CD4-positive, alpha-beta T cell treated with Interleukin-6 for 4 hours (primary cell): Measurements from ENCODE around the gene DOCK4.
"Not testable (repeated sequence)": the region's sequence is repeated elsewhere in the genome, so short reads cannot be mapped to it uniquely, and the experiment has no call there.

Experiments used
- DNase-seq: peaks from one replicate; pipeline ENCODE4 v3.0.0-alpha.2; 2020; ENCODE audit warnings: mixed read lengths

DOCK4 gene, protein sequence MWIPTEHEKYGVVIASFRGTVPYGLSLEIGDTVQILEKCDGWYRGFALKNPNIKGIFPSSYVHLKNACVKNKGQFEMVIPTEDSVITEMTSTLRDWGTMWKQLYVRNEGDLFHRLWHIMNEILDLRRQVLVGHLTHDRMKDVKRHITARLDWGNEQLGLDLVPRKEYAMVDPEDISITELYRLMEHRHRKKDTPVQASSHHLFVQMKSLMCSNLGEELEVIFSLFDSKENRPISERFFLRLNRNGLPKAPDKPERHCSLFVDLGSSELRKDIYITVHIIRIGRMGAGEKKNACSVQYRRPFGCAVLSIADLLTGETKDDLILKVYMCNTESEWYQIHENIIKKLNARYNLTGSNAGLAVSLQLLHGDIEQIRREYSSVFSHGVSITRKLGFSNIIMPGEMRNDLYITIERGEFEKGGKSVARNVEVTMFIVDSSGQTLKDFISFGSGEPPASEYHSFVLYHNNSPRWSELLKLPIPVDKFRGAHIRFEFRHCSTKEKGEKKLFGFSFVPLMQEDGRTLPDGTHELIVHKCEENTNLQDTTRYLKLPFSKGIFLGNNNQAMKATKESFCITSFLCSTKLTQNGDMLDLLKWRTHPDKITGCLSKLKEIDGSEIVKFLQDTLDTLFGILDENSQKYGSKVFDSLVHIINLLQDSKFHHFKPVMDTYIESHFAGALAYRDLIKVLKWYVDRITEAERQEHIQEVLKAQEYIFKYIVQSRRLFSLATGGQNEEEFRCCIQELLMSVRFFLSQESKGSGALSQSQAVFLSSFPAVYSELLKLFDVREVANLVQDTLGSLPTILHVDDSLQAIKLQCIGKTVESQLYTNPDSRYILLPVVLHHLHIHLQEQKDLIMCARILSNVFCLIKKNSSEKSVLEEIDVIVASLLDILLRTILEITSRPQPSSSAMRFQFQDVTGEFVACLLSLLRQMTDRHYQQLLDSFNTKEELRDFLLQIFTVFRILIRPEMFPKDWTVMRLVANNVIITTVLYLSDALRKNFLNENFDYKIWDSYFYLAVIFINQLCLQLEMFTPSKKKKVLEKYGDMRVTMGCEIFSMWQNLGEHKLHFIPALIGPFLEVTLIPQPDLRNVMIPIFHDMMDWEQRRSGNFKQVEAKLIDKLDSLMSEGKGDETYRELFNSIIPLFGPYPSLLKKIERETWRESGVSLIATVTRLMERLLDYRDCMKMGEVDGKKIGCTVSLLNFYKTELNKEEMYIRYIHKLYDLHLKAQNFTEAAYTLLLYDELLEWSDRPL (N-terminal part only)

DNA sequence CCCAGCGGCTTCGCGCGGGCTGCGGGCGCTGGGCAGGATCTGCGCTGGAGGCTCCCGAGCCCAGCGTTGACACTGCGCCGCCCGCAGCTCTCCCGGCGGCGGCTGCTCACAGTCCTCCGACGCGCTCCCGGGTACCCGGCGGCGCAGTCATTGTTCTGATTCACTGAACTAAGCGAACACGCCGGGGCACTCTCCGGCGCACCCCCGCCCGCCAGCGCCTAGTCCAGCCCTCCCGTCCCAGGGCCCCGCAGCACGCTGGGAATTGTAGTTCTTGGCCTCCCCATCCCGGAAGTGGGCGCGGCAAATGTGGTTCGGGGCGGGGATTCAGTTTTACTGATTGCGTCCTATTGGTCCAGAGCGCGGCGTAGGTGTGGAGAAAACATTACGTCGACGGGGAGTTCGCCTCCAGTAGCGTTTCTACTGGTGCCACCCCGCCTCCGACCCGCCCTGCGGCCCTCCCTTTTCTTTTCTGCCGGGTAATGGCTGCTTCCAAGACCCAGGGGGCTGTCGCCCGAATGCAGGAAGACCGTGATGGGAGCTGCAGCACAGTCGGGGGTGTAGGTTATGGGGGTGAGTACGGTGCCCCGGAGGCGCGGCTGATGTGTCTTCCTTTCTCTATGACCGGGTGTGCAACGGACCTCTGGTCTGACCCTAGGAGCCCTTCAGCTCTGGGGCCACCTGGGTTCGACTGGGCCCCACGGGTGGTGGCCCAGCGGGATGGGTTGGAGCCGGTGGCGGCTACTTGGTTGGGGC lies at the start of gene DOCK4, which contains the start of gene ZNF277:
DOCK4 (minus strand) TSS at position 162 of the 753 bp plus-strand sequence. CDS start 261 bp downstream, outside the sequence.
ZNF277 (plus strand) TSS at position 458 of the 753 bp plus-strand sequence; CDS start at position 480, 22 bp downstream.
- DNase-seq: peak; percentile 99

DNA sequence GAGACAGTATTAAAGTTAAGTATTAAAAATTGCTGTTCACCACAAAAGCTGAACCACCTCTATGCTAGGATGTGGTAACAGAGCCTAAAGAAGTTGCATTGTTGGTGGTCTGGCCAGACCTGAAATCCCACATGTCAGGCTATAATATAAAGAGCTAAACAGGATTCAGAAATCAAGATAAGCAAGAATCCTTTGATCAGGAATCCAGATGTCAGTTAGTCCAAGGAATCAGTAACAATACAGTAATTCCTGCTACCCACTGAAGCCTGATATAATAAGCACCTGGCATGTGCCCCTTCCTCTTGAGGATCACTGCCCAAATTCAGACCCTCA lies 49.2 kb upstream of the DOCK4 start:
- no peak for DNase-seq

DNA sequence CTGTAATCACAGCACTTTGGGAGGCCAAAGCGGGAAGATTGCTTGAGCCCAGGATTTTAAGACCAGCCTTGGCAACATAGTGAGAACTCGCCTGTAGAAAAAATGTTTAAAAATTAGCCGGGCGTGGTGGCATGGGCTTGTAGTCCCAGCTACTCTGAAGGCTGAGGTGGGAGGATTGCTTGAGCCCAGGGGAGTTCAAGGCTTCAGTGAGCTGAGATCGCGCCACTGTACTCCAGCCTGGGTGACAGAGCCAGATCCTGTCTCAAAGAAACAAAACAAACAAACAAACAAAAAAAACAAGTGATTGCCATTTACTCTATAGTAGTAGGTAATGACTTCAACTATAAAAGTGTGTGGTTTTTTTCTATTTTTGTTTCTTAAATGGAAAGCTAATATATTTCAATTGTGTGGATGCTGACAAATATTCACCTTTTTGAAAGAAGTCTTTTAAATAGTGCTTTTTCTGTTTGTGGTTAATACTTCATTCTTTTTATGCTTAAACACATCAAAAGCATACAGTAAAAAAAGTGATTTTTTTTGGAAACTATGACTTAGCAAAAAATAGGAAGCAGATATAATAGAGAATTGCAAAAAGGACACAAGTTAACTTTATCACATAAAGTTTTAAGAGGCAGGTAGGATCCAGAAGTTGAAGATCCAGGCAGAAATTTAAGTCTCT lies 48.6 kb upstream of the DOCK4 start:
- no peak for DNase-seq

DNA sequence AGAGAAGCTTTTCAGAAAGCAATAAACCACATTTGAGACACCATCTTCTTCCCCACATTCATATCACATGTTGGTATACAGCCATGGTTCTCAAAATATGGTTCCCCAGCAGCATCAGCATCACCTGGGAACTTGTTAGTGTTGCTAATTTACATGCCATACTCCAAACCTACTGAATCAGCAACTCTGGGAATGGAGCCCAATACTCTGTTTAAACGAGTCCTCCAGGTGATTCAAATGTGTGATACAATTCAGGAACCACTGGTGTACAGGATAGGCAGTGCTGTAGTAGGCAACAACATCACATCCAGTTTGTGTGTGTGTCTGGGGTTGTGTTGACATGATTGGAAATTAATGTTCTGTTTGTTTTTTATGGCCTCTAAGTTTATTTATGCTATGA lies 48.0 kb upstream of the DOCK4 start:
- DNase-seq: no peak

DNA sequence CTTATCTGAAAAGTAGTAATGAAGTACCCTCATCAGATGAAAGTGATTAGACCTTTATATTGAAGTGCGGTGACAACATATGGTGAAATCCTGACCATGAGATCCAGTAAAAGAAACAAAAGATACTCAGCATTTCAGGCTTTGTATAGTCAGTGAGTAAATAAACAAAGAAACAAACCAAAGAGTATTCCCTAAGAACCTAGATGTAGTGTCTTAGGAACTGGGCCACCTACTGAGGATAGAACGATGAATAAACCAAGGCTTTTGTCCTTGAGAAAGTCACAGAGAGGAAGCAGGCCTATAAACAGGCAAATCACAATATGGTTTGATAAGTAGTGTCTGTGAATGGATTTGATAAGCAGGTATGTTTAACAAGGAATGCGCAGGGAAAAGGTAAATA lies 46.5 kb upstream of the DOCK4 start:
- DNase-seq: no peak

DNA sequence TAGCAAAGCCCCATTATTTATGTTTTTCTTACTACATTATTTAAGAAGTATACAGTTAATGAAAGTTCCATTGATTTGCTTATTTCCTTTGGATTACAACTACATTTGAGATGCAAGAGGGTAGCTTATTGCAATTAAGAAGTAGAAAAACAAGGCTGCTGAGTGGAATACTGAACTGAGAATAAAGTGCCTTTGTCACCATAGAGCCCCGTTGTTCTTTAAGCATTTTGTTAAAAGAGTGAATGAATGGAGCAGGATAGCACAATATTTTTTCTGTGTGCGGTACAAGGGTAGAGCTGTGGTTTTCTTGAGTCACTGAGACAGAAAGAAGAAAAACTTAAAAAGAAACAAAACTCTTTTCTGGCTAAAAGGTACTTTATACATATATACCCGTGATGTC lies 45.9 kb upstream of the DOCK4 start:
- DNase-seq: no peak

DNA sequence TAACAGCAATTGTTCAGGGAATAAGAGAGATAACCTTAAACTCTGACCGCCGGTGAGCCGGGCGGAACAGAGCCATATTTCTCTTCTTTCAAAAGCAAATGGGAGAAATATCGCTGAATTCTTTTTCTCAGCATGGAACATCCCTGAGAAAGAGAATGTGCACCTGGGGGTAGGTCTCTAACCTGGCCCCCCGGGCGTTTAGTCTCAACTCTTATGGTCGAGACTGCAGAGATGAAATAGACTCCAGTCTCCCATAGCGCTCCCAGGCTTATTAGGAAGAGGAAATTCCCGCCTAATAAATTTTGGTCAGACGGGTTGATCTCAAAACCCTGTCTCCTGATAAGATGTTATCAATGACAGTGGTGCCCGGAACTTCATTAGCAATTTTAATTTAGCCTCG lies 43.8 kb upstream of the DOCK4 start:
- DNase-seq: not testable (repeated sequence)

DNA sequence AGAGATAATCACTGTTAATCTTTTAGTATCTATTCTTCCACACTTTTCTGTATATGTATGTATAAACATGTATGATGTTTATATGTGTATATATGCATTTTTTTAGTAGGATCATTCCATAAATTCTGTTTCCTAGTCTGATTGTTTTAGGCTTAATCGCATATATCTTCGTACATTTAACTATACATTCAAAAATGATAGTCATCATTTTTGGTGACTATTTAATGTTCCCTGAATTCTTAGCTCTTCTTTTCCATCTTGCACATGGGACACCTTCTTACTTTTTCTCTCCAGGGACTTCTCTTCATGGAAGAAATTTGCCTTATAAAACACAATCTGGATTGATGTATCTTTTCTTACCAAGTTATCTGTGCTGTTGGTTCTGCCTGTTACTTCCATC lies 42.4 kb upstream of the DOCK4 start:
- no peak for DNase-seq

DNA sequence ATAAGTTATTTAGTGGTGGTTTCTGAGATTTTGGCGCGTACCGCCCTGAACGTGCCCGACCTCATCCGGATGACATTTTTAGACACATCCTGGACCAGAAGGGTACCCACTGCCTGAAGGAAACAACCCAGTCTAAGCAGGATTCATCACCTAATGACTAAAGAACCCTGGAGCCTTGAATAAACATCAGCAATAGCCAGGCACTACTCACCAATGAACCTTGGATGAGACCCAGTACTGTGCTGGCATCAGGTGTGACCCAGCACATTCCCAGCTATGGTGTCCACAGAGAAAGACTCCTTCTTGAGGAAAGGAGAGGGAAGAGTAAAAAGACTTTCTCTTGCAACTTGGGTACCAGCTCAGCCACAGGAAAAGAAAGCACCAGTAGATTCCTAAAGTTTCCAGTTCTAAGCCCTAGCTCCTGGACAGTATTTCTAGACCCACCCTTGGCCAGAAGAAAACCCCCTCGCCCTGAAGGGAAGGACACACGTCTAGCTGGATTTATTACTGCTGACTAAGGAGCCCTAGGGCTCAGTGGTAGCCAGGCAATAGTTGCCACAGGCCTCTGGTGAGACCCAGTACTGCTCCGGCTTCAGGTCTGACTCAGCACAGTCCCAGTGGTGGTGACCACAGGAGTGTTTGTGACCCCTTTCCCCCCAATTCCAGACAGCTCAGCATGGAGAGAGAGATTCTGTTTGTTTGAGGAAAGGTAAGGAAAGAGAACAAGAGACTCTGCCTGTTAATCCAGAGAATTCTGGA lies 32.8 kb upstream of the DOCK4 start:
- no peak for DNase-seq

DNA sequence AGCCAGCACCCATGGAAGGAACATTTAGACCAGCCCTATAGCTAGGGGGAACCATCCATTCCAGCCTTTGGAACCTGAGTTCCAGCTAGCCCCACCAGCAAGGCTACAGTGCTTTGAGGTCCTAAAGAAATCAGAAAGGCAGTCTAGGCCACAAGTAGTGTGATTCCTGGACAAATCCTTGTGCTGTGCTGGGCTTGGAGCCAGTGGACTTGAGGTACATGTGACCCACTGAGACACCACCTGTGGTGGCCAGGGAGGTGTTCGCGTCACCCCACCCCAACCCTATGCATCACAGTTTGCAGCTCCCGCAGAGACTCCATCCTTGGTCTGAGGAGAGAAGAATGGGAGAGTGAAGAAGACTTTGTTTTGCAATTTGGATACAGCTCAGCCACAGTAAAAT lies 32.1 kb upstream of the DOCK4 start:
- DNase-seq: no peak

DNA sequence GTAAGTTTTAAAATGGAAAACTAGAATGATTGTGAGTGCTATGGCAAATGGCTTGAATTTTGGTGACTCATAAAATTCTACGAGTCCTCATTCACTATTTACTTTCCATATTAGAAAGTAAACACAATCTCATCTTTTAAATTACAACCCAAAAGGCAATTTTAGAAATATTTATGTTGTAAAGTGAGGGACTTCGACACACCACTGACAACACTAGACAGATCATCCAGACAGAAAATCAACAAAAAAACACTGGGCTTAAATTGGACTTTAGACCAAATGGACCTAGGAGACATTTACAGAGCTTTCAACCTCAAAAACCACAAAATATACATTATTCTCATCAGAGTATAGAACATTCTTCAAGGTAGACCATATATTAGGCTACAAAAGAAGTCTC lies 30.4 kb upstream of the DOCK4 start:
- no peak for DNase-seq

DNA sequence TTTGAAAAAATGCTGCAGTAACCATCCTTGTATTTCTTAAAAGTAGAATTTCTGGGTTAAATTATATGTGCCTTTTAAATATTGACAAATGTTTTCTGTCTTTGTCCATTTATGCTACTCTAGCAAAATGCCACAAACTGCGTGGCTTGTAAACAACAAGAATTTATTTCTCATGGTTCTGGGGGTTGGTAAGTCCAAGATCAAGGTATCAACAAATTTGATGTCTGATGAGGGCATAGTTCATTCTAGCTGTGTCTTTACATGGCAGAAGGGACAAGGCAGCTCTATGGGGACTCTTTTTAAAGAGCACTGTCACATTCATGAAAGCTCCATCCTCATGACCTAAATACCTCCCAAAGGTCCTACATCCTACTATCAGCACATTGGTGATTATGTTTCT lies 27.9 kb upstream of the DOCK4 start:
- no peak for DNase-seq

DNA sequence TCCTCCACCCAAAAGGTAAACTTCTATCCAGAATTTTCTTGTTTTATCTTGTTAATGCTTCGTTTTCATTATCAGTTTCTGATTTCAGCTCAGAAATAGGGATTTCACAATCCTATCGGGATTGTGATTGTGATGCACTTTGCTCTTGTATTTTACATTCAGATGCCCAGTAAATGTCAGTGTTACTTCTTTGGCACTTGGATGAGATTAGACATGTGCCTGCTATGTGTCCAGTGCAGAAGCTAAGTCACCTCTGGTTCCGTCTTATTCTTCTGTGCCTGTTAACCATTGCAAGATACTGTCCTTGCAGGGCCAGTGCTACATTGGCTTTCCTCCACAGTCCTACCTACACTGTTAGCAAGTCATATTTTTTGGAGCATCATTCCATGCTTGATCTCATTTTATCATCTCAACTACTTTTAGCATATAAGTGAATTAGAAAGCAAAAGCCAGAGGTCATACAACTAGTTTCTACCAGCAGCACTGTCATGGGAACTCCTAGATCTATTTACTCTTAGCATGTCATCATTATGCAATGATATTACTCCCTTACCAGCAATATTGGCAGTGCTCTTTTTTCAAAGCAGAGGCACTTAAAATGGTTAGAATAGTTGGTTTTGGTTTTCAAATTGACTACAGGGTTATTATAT lies 27.0 kb upstream of the DOCK4 start:
- no peak for DNase-seq

DNA sequence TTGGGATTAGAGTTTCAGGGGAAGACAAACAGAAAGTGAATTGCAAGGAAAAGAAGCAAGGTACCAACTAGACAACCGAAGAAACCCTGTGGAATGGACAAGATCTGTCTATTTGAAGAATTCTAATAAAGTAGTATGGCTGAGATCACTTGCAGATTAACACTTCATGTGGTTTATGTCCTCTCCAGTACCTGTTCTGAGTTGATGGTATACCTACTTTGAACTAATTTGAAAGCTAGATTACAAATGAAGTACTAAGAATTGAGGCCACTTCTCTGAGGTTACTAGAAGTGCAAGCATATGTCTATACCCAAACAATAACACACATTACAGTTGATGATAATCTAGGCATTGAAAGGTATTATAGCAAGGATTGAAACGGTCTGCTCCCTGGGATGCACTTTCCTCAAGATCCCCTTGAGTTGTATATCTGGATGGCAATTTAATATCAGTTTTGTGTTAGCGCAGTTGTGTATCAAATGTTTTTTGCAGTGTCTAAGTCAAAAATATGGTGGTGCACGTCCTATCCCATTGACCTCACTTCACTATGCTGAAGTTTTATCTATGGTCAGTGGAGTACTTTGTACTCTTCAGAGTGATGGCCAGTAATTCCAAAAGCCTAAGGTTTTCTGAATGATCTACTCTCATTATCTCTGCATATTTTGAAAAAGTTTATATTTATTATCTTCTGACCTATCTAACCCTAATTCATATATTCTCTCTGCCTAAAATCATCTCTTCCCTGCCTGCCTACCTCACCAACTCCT lies 26.2 kb upstream of the DOCK4 start:
- DNase-seq: no peak

DNA sequence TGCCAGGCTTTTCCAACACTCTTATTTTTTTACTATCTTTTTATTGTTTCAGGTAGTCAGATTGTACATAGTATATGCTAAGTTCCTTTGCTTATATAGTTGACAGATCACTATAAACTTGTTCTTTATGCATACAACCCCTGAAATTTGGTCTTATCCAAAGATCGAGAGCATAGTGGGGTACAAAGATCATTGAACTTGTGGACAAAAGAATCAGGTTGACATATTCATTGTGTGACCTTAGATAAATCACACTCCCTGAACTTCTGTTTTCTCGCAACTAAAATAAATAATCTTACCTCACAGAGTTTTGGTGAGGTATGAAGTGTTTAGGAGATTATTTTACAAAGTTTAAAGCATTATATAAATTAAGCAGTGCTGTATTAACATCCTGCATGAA lies 22.4 kb upstream of the DOCK4 start:
- DNase-seq: no peak

DNA sequence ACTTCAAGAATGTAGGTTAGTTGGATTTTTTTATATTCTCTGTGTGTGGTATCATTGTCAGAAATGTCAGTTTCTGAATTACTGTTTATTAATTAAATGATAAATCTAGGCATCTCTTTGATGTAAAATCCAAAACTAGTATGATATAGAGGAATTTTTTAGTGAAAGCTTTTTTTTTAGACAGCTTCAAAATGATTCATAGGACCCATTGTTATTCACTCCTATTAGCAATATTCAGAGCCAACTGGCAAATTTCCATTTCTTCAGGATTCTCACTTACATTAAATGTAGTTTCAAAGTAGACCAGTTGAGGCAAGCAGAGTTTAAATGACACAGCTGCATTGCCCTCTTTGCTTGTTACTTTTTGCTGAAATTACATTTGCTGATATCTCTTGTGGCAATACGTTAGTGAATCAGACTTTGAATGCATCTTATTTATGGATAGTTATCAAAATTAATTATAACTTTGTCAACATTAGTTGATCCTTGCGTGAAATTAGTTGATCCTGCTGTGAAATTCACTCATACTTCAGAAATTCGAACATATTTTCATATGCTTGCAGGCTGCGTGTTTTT lies 20.6 kb upstream of the DOCK4 start:
- no peak for DNase-seq

DNA sequence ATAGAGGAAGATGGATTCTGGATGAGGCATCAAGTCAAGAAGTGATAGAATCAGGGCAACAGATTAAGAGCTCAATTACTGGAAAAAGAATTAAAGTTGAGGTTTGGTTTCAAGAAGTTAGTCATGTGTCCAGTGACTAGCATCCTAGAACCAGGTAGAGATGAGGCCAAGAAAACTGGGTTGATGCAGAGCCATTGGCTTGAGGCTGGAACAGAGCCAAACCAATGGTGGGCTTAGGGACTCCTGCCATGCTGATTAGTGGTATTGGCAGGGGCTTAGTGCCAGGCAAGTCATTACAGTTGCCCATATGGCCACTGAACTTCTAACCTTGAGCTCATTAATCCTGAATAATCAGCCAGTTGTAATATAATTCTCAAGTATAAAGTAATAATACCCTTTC lies 18.8 kb upstream of the DOCK4 start:
- no peak for DNase-seq

DNA sequence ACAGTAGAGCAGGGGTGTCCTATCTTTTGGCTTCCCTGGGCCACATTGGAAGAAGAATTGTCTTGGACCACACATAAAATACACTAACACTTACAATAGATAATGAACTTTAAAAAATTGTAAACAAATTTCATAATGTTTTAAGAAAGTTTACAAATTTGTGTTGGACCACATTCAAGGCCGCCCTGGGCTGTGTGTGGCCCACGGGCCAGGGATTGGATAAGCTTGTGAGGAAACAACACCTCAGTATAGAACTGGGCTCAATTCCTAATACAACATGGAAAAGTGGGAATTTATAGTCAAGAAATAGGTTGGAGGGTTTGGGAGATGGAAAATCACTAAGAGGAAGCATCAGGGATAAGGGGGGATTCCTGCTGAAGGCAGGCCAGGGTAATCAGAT lies 18.0 kb upstream of the DOCK4 start:
- DNase-seq: no peak

DNA sequence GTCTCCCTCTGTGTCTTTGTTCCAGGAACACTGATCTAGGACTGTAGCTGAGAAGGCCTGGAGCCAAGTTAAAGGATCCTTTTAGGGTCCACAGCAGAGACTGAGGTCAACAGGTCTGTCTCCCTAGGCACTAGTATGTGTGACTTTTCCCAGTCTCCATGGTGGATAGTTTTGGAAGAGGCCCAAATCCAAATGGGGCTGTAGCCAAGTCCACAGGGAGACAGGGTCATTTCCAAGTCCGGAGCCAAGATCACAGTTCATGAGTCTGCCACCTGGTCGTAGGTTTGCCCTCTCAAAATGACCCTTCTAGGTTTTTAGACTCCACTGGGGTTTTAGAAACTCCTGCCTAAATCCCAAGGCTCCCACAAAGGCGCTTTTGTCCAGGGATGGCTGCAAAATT lies 17.1 kb upstream of the DOCK4 start:
- DNase-seq: no peak
